DMS53 treated with DMSO at 0.1 percent for 48 hours (cell line): ENCODE data around the gene IDH3A.
"Not testable (repeated sequence)": the region's sequence is repeated elsewhere in the genome, so short reads cannot be mapped to it uniquely, and the experiment has no call there.

Source experiments
- DNase-seq: peaks from one replicate; lab custom pipeline; 2025; ENCODE audit not compliant: unreplicated experiment; lab: John Stamatoyannopoulos, UW

Gene IDH3A

DNA sequence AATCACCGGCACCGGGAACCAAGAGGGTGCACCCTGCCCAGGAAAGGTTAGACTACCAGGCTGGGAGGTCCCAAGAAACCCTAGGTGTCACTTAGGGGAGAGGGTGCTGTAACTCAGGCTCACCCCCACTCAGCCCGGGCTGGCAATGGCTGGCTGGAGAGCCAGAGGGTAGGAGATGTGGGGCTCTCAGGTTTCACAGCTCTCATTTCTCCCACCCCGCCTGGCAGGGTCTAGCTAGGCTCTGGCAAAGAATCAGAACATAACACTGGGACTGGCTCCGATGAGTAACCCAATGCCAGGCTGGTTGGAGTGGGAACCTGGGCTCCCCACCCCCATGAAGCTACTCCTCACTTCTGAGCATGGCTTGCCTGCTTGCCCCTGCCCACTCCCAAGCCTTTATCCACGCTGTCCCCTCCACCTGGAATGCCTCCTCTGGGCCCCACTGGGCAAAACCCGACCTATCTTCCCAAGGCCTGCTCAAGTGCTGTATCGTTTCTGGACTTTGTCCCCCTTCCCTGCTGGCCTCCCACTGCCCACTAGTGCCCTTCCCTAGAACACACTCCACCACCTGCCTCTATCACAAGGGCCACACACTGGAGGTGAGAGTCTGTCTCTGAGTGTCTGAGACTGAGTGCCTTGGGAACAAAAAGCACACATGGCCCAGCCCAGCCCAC is 19.9 kb upstream of the IDH3A start:
- no peak for DNase-seq

GRCh38 chr15:78129751-78130287 is 19.3 kb upstream of the IDH3A start:
- DNase-seq, result no peak

GRCh38 chr15:78130466-78131294 is 18.5 kb upstream of the IDH3A start:
- DNase-seq, result peak; percentile 27

GRCh38 chr15:78131295-78132061 is 17.7 kb upstream of the IDH3A start, which contains the start of gene CIB2:
Gene CIB2, minus strand, starts transcription at chr15:78131445. Its CDS starts 230 bp downstream, at chr15:78131215.
- DNase-seq, result peak; percentile 27

- no peak for DNase-seq
Observed at GRCh38 chr15:78133801-78134200, 15.4 kb upstream of the IDH3A start.

- no peak for DNase-seq
Observed at GRCh38 chr15:78139578-78139977, 9.6 kb upstream of the IDH3A start.

DNA sequence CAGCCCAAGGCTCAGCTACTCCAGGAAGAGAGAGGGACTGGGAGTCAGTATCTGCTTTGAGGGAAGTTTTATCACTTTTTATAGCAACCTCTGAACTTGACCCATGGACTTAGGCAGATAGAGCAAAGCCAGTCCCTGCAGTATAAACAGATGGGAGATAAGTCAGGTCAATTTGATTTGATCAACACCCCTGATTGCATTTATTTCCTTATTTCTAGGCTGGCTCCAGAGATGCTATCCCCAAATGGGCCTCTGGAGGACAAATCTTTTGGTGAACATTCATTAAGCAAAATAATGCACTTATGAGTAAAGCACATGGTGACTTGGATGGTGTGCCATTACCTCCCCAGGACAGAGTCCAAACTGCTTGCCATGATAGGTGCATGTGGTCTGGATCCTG is 8.9 kb upstream of the IDH3A start:
- DNase-seq, result no peak

DNA sequence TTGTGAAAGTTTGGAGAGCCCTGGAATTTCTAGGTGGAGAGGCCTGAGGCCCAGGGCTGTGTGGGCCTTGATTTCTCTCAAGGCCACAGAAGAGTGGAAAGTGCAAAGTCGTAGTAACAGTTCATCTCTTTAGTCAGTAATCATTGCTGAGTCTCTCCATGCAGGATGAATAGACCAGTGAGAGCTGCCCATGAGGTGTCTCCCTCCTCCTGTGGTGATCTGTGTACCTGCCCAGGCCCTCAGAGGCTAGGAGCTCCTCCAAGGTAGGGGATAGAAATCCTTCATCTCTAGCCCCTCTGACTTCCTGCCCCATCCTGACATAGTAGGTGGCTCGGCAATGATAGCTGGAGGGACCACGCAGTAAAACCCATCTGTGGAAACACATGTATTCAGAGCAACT is 6.8 kb upstream of the IDH3A start:
- DNase-seq, result no peak

DNA sequence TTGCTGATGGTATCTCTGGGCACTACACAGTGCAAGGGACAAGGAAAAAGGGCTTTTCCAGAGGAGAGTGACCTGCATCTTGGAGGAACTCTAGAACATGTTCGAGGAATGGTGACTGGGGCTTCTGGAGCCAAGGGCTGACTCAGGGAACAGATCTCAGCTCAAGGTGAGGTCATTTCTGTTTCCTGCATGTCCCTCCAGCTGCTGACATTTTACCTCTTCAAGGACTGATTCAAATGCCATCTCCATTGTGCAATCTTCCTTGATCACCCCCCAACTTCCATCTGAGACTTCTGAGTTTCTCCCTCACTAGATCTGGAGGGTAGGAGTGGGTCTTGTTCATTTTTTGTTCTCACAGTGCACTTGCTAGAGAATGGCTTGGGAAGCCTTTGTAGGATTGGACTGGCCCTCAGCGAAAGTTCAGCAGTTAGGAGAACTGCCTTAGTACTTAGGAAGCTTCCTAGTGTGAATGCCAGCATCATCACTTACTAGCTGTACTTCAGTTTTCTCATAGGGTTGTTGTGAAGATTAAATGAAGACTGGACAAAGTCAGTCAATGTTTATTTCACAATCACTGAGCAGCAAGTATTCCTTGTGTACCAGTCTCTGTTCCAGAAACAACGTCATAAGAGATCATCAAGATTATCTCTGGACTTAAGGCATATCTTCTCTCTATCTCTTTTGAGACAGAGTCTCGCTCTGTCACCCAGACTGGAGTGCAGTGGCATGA is 2.6 kb upstream of the IDH3A start:
- no peak for DNase-seq

- no peak for DNase-seq
Observed at GRCh38 chr15:78147566-78147965, 1.6 kb upstream of the IDH3A start.

DNA sequence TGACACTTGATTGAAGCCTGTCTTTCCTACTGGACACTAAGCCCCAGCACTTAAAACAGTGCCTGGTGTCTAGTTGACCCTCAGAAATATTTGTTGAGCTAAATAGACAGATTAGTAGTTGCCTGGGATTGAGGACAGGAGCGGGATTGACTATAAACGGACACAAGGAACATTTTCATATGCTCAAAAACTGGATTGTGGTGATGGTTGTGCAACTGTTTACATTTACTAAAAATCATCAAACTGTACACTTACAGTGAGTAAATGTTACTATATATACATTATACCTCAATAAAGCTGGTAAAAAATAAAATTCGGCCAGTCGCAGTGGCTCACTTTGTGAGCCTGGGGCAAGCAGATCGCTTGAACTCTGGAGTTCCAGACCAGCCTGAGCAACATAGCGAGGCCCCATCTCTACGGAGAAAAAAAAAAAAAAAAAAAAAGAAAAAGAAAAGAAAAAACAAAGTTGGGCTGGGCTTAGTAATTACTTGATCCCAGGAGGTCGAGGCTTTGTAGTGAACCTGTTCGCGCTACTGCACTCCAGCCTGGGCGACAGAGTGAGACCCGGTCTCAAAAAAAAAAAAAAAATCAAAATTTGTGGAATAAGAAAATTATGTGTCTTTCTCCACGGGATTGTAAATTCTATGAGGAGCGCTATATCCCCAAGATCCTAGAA is 632 bp upstream of the IDH3A start:
- no peak for DNase-seq

GRCh38 chr15:78149805-78150751 is 916 bp downstream of the IDH3A start:
- peak; percentile 43 for DNase-seq

- DNase-seq, result not testable (repeated sequence)
Observed at GRCh38 chr15:78151075-78151474, 1.9 kb downstream of the IDH3A start.

GRCh38 chr15:78154955-78155354 is 5.8 kb downstream of the IDH3A start:
- no peak for DNase-seq

DNA sequence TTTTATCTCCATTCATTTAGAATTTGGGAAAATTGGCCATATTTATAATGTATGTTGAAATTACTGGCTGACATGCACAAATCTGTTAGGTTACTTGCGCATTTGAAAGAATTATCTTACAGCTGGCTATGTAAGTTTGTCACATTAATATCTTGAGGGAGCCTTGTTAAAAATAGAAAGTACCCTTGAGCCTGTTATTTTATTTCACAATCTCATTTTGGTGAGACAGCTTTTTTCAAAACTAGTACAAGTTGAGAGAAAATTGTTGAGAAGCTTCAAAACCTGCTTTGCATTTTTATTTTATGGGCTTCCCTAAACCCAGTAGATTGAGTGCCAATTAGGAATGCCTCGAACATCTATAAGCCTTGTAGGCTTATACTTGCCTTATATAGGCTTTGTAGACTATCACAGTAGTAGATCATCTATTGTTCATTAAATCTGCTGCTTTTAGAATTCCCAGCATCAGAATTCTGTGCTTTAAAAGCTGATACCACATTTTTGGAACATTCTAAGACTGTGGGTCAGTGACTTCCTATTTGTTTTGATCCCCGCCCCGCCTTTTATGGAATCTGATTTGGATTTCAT is 6.3 kb downstream of the IDH3A start:
- no peak for DNase-seq

DNA sequence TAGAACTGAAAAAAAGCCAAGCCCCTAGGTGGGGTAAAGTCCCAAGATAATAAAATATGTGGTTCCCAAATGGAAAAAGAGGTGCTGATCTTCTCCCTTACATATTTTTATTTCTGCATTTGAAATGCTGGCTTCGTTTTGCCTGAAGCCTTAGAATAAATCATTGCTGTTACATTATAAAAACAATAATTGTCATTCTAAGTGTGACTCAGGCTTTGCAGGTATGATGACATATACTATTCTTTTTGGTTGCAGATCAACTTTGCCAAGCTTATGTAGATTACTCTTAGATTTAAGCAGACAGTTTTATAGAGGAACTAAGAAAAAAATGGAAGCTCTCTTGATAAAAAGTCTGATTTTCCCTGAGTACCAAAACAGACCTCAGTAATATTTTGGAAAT is 7.5 kb downstream of the IDH3A start:
- no peak for DNase-seq

DNA sequence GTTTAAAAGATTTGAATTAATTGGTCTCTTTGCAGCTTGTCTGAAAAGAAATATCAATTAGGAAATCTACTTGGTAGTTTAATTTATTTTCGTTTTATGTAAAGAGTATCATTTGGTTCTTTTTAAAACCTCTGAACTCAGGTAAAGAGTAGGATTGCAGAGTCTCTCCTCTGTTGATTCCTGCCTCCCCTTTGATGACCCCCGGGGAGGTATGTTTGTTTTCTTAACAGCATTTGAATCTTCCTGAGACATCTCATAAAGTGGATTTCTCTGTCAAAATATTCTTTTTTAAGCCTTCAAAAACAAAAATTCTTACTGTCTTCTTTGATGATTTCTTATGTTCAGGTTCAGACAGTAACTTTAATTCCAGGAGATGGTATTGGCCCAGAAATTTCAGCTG is 8.0 kb downstream of the IDH3A start:
- no peak for DNase-seq

GRCh38 chr15:78159395-78159794 is 10.2 kb downstream of the IDH3A start:
- DNase-seq, result no peak

GRCh38 chr15:78162038-78162437 is 12.9 kb downstream of the IDH3A start:
- no peak for DNase-seq
